D721Med (cell line): ENCODE data around the gene POLR3B.

ENCODE experiments used
- DNase-seq: peaks from one replicate; pipeline ENCODE4 v3.0.0; 2011; ENCODE audit warnings: low spot score; ENCODE audit not compliant: insufficient read length
- FAIRE-seq: peaks from 2 replicates; lab custom pipeline; 2011; peaks lifted over from hg19 to GRCh38; lab: Jason Lieb, UNC
- TF ChIP-seq, protein P1 (sequence below): IDR thresholded peaks from 2 replicates; pipeline ENCODE4 v1.5.1; 2012; ENCODE audit warnings: mild to moderate bottlenecking, control low read depth; ENCODE audit not compliant: insufficient read depth; ENCODE audit errors: missing control alignments

The POLR3B gene

DNA sequence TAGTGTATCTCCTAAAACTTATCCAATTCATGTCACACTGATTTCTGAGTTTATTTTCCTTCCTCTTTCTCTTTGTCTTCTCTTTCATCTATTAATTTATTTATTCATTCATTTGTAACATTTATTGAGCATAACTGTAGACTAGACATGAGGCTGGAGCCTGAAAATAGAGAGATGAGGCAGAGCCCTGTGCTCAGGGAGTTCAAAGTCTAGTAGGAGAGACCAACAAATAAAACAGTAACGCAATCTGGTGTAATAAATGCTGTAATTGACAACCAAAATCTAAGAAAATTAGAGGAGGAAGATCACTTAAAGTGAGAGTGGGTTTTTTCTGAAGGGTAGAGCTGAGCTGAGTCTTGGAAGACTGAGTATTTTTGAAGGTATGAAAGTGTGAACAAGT, 87.5 kb downstream of the POLR3B start:
- TF ChIP-seq, protein P1, sequence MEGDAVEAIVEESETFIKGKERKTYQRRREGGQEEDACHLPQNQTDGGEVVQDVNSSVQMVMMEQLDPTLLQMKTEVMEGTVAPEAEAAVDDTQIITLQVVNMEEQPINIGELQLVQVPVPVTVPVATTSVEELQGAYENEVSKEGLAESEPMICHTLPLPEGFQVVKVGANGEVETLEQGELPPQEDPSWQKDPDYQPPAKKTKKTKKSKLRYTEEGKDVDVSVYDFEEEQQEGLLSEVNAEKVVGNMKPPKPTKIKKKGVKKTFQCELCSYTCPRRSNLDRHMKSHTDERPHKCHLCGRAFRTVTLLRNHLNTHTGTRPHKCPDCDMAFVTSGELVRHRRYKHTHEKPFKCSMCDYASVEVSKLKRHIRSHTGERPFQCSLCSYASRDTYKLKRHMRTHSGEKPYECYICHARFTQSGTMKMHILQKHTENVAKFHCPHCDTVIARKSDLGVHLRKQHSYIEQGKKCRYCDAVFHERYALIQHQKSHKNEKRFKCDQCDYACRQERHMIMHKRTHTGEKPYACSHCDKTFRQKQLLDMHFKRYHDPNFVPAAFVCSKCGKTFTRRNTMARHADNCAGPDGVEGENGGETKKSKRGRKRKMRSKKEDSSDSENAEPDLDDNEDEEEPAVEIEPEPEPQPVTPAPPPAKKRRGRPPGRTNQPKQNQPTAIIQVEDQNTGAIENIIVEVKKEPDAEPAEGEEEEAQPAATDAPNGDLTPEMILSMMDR = no peak
- DNase-seq = no peak
- FAIRE-seq = no peak

- TF ChIP-seq, protein P1 = no peak
- no peak for DNase-seq
- no peak for FAIRE-seq
These were observed 88.4 kb downstream of the POLR3B start for GRCh38 chr12:106445959-106446358.

DNA sequence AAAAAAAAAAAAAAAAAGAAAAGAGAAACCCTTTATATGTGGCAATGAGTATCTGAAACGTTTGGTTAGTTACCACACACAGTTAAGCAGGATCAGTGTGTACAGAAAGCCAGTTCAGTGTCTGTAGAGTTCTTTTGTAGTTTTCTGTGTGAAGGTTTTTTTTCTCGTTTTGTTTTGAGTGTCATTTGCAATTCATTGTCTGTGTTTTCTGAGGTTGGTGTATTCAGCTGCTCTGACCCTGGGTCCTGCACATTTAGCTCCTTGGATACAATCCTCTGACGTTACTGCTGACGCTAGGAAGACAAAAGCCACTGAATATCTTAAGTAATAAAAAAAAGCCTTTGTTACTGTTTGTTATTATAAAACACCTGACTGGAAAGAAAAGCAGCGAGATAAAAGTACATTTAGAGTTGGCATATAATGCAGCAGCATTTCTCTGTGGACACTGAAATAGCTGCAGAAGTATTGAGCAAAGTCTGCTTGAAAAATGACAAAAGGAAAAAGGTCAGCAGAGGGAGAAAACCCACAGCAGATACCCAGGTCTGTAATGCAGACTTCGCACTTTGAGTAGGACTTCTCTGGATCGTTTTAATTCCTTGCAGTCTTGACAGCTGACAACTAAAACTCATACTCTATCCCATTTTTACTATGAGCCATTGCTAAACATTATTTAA, 89.0 kb downstream of the POLR3B start:
- FAIRE-seq = no peak
- no peak for DNase-seq
- TF ChIP-seq, protein P1 = no peak

DNA sequence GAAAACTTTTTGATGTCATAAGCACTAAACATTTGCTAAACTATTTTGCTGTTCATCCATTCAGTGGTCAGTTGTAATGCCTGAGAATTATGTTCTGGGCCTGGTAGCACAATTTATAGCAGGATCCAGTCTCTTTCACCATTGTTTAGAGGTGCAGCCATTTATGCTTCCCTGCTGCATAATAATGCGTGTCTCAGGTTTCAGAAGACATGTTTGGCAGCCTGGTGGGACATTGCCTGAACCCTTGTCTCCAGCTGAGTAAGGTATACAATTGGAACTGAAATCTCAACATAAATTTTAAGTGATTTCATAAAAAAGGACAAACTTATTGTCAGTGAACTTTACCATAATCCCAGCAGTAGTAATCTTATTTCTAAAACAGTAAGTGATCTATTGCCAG, 94.8 kb downstream of the POLR3B start:
- FAIRE-seq (no peak), DNase-seq (no peak)
- TF ChIP-seq, protein P1 = no peak

DNA sequence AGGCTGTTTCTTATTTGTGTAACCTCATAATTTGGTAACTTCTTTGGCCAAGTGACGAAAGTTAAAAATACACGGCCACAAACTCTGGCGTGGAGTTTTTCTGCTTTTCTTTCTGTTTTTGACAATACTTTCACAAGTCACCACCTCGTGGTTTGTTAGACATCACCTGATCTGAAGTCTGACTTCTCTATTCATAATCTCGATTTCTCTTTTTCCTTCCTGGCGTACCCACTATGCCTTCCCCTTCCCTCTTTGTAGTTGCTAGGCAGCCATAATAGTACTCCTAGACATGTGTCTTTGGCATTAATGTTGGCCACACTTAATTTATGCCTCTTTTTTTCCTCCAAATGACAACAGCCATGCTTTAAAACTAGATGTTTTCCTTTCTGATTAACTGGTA, 97.6 kb downstream of the POLR3B start:
- TF ChIP-seq, protein P1 = no peak
- FAIRE-seq (no peak), DNase-seq (no peak)

- FAIRE-seq (no peak), DNase-seq (no peak)
- TF ChIP-seq, protein P1 = no peak
These were observed 101.6 kb downstream of the POLR3B start for GRCh38 chr12:106459124-106459523.

DNA sequence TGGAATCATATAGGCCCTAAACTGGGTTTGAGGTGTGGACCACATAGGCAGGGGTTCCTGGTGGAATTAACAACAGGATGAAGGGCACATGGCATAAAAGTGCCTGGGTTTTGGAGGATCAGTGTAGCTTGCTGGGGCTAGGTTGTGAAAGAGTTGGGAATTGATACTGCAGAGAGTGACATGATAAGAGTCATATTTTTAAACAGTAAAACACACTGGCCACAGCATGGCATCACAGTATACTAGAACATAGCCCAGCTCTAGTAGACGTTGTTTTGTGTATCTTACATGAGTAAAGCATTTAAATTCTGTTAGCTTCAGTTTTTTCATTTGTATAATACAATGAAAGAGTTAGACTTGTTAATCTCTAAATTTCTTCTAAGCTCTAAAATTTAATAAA, 102.0 kb downstream of the POLR3B start:
- FAIRE-seq (no peak), DNase-seq (no peak)
- TF ChIP-seq, protein P1 = no peak
